ENCODE results near the gene PUSL1.

PUSL1 gene

DNA sequence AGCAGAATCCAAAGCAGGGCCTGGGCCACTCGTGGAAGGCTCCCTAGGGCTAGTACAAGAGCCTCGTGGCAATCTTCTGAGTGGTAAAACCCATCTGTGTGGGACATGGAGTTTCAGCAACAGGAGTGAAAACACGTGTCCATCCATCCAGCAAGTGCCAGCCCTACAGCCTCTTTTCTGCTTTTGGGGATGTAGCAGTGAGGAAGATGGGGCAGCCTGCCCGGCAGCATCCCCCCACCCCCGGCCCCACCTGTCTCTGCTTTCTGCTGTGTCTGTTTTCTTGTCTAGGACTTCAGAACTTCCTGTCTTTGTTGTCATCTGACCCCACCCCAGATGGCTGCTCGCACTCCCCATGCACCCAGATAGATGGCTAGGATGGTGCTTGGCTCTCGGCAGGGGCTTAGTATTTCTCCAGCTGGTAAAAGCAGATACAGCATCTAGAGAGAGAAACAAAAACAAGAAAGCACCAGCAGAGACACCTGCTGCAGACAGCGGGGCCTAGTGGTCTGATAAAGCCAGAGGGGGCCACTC lies 17.7 kb downstream of the PUSL1 start:
- no peak for DNase-seq

DNA sequence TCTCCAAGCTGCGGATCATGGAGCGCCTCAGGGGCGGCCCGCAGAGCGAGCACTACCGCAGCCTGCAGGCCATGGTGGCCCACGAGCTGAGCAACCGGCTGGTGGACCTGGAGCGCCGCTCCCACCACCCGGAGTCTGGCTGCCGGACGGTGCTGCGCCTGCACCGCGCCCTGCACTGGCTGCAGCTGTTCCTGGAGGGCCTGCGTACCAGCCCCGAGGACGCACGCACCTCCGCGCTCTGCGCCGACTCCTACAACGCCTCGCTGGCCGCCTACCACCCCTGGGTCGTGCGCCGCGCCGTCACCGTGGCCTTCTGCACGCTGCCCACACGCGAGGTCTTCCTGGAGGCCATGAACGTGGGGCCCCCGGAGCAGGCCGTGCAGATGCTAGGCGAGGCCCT lies 18.9 kb downstream of the PUSL1 start:
- no peak for DNase-seq

DNA sequence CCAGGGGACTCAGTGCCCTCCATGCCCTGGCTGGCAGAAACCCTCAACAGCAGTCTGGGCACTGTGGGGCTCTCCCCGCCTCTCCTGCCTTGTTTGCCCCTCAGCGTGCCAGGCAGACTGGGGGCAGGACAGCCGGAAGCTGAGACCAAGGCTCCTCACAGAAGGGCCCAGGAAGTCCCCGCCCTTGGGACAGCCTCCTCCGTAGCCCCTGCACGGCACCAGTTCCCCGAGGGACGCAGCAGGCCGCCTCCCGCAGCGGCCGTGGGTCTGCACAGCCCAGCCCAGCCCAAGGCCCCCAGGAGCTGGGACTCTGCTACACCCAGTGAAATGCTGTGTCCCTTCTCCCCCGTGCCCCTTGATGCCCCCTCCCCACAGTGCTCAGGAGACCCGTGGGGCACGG lies 19.9 kb downstream of the PUSL1 start:
- no peak for DNase-seq

DNA sequence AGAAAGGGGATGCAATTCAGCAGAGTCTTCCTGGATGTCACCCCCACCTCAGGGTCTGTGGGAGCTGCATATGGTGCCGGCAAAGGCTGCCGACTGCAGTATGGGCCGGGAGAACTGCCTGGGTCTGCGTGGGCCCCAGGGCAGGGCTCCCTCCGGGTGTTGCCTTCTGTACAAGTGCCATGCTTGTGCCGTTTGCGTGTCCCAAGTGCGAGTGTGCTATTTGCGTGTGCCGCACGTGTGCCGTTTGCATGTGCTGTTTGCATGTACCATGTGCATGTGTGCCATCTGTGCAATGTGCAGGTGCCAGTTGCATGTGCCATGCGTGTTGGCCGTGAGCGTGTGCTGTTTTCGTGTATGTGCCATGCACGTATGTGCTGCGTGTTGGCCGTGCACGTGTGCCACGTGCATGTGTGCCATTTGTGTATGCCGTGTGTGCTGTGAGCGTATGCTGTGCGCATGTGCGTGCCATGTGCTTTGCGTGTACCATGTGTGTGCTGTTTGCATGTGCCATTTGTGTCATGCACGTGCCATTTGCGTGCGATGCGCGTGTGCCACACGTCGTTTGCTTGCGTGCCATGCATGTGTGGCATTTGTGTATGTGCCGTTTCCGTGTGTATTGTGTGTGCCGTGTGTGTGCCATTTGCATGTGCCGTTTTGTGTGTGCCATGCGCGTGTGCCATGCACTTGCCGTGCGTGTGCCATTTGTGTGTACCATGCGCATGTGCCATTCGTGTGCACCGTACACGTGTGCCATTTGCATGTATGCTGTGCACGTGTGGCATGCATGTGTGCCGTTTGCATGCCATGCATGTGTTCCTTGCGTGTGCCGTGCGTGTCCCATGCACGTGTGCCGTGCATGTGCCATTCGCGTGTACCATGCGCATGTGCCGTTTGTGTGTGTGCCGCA lies 21.2 kb downstream of the PUSL1 start:
- no peak for DNase-seq

DNA sequence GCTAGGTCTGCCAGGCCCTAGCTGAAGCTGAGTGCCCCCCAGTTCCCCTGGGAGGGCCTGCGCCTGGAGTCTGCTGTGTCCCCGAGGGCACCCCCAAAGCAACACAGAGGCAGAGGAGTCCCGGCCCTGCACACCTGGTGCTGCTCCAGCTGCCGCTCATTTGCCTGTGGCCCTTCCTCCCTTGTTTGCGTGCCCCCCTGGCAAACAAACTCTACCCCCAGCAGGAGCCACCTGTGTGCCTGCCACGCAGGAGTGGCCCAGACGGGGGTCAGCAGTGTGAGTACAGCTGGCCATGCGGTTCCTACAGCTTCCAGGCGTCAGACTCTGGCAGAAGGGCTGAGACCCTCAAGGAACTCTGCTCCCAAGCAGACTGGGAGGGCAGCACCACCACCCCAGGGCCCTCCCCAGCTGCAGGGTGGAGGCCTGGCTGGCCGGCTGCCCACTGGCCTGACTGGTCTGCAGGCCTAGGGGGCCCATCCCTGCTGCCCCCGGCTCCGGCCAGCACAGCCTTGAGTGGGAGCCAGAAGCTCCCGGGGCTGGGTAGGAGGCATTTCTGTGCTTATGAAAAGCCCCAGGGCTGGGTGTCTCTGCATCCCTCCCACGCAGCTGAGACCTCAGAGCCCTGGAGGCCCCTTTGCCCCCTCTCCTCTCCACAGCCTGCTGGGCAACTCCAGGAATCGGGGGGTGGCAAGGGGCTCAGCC lies 22.1 kb downstream of the PUSL1 start:
- DNase-seq = no peak

DNA sequence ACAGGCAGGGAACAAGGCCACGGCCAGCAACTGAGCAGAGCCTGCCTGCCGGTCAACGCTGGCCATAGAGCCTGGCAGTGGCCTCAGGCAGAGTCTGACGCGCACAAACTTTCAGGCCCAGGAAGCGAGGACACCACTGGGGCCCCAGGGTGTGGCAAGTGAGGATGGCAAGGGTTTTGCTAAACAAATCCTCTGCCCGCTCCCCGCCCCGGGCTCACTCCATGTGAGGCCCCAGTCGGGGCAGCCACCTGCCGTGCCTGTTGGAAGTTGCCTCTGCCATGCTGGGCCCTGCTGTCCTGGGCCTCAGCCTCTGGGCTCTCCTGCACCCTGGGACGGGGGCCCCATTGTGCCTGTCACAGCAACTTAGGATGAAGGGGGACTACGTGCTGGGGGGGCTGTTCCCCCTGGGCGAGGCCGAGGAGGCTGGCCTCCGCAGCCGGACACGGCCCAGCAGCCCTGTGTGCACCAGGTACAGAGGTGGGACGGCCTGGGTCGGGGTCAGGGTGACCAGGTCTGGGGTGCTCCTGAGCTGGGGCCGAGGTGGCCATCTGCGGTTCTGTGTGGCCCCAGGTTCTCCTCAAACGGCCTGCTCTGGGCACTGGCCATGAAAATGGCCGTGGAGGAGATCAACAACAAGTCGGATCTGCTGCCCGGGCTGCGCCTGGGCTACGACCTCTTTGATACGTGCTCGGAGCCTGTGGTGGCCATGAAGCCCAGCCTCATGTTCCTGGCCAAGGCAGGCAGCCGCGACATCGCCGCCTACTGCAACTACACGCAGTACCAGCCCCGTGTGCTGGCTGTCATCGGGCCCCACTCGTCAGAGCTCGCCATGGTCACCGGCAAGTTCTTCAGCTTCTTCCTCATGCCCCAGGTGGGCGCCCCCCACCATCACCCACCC lies 22.9 kb downstream of the PUSL1 start, which contains the start of gene TAS1R3:
TSS of gene TAS1R3 (plus strand) at position 213 of the 898 bp plus-strand sequence. CDS start at position 279, 66 bp downstream.
- DNase-seq = no peak

DNA sequence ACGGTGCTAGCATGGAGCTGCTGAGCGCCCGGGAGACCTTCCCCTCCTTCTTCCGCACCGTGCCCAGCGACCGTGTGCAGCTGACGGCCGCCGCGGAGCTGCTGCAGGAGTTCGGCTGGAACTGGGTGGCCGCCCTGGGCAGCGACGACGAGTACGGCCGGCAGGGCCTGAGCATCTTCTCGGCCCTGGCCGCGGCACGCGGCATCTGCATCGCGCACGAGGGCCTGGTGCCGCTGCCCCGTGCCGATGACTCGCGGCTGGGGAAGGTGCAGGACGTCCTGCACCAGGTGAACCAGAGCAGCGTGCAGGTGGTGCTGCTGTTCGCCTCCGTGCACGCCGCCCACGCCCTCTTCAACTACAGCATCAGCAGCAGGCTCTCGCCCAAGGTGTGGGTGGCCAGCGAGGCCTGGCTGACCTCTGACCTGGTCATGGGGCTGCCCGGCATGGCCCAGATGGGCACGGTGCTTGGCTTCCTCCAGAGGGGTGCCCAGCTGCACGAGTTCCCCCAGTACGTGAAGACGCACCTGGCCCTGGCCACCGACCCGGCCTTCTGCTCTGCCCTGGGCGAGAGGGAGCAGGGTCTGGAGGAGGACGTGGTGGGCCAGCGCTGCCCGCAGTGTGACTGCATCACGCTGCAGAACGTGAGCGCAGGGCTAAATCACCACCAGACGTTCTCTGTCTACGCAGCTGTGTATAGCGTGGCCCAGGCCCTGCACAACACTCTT lies 23.8 kb downstream of the PUSL1 start:
- no peak for DNase-seq

DNA sequence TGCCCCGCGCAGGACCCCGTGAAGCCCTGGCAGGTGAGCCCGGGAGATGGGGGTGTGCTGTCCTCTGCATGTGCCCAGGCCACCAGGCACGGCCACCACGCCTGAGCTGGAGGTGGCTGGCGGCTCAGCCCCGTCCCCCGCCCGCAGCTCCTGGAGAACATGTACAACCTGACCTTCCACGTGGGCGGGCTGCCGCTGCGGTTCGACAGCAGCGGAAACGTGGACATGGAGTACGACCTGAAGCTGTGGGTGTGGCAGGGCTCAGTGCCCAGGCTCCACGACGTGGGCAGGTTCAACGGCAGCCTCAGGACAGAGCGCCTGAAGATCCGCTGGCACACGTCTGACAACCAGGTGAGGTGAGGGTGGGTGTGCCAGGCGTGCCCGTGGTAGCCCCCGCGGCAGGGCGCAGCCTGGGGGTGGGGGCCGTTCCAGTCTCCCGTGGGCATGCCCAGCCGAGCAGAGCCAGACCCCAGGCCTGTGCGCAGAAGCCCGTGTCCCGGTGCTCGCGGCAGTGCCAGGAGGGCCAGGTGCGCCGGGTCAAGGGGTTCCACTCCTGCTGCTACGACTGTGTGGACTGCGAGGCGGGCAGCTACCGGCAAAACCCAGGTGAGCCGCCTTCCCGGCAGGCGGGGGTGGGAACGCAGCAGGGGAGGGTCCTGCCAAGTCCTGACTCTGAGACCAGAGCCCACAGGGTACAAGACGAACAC lies 24.5 kb downstream of the PUSL1 start:
- DNase-seq = no peak

DNA sequence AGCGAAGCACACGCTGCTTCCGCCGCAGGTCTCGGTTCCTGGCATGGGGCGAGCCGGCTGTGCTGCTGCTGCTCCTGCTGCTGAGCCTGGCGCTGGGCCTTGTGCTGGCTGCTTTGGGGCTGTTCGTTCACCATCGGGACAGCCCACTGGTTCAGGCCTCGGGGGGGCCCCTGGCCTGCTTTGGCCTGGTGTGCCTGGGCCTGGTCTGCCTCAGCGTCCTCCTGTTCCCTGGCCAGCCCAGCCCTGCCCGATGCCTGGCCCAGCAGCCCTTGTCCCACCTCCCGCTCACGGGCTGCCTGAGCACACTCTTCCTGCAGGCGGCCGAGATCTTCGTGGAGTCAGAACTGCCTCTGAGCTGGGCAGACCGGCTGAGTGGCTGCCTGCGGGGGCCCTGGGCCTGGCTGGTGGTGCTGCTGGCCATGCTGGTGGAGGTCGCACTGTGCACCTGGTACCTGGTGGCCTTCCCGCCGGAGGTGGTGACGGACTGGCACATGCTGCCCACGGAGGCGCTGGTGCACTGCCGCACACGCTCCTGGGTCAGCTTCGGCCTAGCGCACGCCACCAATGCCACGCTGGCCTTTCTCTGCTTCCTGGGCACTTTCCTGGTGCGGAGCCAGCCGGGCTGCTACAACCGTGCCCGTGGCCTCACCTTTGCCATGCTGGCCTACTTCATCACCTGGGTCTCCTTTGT lies 25.3 kb downstream of the PUSL1 start:
- DNase-seq = no peak

DNA sequence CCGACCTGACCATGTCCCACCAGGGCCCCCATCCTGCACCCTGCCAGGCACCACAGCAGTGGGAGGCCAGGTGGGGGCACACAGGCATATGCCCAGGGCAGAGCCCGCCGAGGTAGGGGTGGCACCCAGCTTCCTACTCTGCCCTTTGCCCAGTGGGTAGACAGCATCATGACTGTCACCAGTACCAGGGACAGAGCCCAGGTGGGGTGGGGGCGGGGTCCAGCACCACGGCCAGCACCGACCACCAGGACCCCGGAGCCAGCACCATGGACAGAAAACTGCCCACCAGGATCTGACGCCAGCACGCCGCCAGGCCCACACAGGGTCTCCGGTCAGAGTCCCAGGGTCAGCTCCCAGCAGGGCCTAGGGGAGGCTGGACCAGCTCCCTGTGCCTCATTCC lies 26.4 kb downstream of the PUSL1 start:
- no peak for DNase-seq

DNA sequence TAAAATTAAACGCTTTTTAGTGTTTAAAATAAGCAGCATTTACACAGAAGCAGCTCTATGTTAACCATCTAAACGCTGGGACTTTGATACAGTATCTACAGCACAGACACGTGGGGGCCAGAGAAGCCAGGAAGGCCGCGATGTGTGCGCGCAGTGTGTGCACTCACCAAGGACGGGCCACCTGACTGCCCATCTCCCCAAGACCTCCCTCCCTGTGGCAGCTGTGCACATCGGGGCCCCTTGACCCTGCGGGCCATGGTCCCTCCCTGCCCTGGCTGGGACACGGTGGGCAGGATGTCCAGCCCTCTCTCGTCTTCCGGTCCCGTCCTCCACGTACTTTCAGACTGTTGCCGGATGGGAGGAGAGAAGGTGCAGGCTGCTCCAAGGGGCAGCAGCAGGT lies 26.9 kb downstream of the PUSL1 start:
- DNase-seq = no peak

DNA sequence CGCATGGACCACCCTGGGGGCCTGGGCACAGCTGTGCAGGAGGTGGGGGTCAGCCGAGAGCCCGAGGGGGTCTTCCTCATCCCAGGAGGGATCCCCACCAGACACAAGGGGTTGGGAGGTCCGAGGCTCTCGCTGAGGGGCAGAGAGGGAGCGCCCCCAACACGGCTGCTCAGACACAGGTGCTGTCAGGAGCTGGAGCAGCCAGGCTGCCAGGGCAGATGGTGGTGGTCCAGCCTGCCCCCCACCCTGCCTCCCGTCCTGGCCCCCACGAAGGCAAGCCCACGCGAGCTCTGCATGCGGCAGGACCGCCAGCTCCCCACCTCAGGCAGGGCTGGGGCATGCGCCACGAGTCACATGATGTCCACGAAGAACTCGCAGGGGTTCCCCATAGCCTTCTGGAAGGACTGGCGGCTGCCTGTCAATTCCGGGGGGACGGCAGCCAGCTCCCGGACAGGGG lies 27.4 kb downstream of the PUSL1 start:
- DNase-seq = no peak

DNA sequence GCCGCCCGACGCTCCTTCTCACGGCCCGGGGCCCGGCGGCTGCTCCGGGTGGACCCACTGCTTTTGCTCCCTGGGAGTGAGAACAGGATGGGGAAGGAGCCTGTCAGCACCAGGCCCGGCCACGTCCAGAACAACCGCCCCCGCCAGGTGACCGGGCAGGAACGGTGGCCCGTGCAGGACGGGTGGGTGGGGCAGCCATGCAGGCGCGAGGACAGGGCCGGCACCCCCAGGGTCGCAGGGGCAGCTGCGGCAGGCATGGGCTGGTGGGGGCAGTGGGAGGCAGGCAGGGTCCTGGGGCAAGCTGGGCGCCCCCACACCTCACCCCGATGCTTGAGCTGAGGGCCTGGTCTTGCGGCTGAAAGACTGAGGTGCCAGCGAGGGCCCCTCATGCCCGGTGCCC lies 28.0 kb downstream of the PUSL1 start:
- no peak for DNase-seq

DNA sequence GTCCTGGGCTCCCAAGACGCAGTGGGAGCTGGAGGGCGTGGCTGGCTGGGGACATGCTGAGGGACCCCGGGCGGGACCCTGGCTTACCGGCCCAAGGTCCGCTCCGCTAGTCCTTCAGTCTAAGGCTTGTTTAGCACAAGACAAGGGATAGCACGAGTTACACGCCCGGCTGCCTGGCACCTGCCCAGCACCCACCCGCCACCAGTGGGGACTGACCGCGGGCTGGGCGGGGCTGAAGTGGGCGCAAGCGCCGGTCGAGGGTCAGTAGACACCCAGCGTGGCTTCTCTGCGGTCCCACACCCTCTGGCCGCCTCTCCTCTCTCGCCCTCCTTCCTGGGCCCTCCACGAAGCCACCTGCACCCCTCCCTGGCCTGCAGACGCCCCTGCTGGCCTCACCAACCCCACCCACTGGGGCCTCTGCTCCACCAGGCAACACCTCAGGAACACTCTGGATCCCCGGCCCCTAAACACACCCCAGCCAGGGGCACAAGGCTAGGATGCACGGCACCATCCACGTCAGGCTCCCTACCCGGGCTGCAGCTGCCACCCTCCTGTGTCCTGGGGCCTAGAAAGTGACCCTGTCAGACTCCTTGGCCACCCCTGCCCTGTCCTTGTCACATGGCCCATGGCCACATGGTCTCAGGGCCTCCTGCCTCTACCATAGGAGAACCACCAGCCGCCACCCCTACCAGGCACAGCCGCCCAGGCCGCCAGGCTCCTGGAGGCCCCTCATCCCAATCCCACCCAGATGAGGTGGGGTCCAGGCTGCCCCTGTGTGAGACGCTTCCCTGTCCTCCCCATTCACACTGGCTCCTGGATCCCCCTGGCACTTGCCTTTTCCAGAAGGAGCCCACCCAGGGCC lies 28.8 kb downstream of the PUSL1 start:
- DNase-seq = no peak

DNA sequence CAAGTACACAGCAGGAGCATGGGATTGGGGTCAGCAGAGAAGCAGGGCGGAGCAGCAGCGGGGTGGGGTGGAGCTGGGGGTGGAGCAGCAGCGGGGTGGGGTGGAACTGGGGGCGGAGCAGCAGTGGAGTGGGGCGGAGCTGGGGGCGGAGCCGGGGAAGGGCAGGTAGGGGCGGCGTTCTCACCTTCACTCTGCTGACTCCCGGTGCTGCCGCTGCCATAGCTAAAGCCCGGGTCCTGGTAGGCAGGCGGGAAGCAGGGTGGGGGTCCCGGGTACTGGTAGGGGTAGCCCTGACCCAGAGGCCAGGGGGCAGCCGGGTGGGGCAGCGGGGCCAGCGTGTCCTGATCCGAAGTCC lies 29.4 kb downstream of the PUSL1 start:
- DNase-seq = no peak

DNA sequence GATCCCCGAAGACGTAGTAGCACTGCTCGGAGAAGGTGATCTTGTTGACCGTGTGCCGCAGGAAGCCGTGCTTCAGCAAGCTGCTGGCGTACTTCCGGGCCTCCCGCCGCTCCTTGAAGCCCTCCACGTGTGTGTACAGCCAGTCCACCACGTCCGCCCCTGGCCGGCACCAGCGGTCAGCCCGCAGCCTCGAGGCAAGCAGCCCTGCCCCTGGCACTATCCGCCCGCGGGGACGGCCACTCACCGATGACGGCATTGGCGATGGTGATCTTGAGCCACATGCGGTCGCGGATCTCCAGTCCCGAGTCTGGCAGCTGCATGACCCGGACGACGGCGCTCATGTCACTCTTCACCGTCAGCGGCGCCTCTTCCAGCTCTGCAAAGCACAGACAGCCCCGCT lies 29.9 kb downstream of the PUSL1 start:
- DNase-seq = no peak

DNA sequence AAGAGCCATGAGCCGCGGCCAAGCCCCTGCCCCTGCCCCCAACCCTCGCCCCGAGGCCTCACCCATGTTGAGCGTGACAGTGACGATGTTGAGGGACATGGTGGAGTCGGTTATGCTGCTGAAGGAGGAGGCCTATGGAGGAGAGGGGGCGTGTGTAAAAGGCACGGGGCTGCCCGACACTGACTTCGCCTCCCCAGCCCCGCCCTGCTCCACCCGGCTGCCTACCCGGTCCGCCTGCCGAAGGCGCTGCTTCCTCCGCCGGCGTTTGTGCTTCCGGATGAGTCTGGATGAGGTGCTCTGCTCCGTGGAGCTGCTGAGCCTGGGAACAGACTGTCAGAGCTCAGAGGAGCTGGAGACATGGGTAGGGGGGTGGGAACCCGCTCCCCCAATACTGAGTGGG lies 31.8 kb downstream of the PUSL1 start:
- DNase-seq = no peak

DNA sequence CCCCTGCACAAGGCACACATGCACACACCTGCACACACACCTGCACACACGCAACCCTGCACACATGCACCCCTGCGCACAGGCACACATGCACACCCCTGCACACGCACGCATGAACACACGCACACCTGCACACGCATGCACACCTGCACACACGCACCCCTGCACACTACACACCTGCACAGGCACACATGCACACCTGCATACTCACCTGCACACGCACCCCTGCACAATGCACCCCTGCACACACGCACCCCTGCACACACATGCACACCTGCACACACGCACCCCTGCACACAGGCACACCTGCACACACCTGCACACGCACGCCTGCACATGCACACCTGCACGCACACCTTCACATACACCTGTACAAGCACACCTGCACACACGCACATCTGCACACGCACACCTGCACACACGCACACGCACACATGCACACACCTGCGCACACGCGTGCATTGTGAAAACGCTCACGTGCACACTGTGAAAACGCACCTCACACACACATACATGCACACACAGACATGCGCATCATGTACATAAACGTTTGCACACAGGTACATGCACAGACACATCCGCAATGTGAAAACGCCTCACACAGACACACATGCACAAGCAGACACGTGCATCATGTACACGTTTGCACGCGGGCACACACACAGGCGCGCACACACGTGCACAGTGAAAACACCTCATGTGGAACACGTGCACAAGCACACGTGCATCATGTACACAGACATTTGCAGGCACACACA lies 32.6 kb downstream of the PUSL1 start:
- no peak for DNase-seq

DNA sequence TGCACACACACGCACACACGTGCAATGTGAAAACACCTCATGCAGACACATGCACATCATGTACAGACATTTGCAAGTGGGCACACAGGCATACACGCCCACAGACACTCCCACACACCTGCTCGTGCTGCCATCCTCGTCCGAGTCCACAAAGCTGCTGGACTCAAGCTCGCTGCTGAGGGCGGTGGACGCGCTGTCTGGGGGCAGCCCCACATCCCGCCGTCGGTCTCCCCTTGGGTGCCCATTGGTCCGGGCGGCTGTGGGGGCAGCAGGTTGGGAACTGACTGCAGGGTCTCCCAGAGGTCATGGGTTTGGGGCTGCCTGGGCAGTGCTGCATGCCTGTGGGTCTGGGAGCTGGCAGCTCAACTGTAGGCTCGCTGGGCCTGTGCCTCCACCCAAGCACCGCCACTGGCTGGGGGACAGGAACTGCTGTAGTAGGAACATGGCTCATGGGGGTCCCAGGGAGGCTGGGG lies 33.2 kb downstream of the PUSL1 start:
- DNase-seq = no peak
